Keratinocyte (primary cell): Measurements from ENCODE around the gene TCHP.

ENCODE experiments used
- EZH2 ChIP-seq: IDR thresholded peaks from one replicate; pipeline ENCODE4 v1.6.1; 2012; ENCODE audit warnings: inconsistent platforms, mild to moderate bottlenecking, low read length, moderate library complexity
- TF ChIP-seq, protein P1 (sequence below), 3 experiments: IDR thresholded peaks in 1 of 3; conservative IDR thresholded peaks in 1 of 3; optimal IDR thresholded peaks in 1 of 3; 2 replicates in 2 of 3; 3 replicates in 1 of 3; pipeline versions ENCODE3 to v1.5.1; 2011; ENCODE audit warnings: low read length in 3 of 3, mild to moderate bottlenecking in 3 of 3, moderate library complexity in 2 of 3, control low read depth in 1 of 3, inconsistent platforms in 1 of 3; ENCODE audit not compliant: insufficient read depth in 2 of 3; ENCODE audit errors: extremely low read depth in 1 of 3

DNA sequence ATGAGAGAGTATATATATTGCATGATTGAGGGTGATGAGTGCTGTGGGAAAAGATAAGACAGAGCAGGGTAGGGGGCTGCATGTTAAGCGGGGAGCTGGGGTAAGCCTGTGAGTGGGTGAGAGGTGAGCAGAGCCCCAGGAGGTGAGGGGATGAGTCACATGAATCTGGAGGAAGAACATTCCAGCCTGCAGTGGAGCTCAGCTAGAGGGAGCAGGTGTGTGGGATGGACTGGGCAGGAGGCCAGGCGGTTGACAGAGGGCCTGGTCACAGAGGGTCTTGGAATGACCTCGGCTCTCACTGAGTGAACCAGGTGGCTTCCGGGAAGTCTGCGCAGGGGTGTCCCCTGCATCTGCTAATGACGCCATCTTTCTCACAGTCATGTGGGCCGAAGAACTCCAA is 51.7 kb downstream of the TCHP start:
- TF ChIP-seq, protein P1, sequence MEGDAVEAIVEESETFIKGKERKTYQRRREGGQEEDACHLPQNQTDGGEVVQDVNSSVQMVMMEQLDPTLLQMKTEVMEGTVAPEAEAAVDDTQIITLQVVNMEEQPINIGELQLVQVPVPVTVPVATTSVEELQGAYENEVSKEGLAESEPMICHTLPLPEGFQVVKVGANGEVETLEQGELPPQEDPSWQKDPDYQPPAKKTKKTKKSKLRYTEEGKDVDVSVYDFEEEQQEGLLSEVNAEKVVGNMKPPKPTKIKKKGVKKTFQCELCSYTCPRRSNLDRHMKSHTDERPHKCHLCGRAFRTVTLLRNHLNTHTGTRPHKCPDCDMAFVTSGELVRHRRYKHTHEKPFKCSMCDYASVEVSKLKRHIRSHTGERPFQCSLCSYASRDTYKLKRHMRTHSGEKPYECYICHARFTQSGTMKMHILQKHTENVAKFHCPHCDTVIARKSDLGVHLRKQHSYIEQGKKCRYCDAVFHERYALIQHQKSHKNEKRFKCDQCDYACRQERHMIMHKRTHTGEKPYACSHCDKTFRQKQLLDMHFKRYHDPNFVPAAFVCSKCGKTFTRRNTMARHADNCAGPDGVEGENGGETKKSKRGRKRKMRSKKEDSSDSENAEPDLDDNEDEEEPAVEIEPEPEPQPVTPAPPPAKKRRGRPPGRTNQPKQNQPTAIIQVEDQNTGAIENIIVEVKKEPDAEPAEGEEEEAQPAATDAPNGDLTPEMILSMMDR (optimal IDR thresholded peaks at IDR 0.05 in 1 of 3, IDR thresholded peaks at IDR 0.05 in 1 of 3, conservative IDR thresholded peaks at IDR 0.05 in 1 of 3; ENCODE audit: extremely low read depth in 1 of 3, insufficient read depth in 2 of 3, low read length in 3 of 3) = no peak
- no peak for TF ChIP-seq EZH2
